H7 (cell line): ENCODE data around the gene RAPGEF5. TPM values are rescaled to one million over a fixed set of nuclear protein-coding genes. Genes with fewer than 3 reads are reported as not detected.

Experiments used
- DNase-seq: peaks from one replicate; pipeline ENCODE4 v3.0.0; 2012
- H3K27me3 ChIP-seq: 2 replicates; pipeline ENCODE4 v1.6.0; 2011; ENCODE audit warnings: mild to moderate bottlenecking, low read length; ENCODE audit not compliant: control insufficient read depth, insufficient read depth
- H3K36me3 ChIP-seq: replicated peaks from 2 replicates; pipeline ENCODE4 v1.5.1; 2011; ENCODE audit warnings: low read length; ENCODE audit not compliant: control insufficient read depth, insufficient read depth
- H3K4me3 ChIP-seq: 2 replicates; pipeline ENCODE4 v1.5.1; 2011; ENCODE audit warnings: low read depth, mild to moderate bottlenecking, control low read depth, low read length, moderate library complexity; ENCODE audit not compliant: insufficient read depth
- total RNA-seq: library from RNA; depleted of rRNA; stranded (reverse); fragments of >200 nt; shearing (Covaris generic); gene quantifications from 2 replicates; pipeline ENCODE4 v1.2.3, GENCODE V29; 2014

Gene RAPGEF5
- total RNA-seq, 1 experiment from 2014 or later: 4.2 TPM

- H3K4me3 ChIP-seq: no peak overlapping the region
- no peak for DNase-seq
- no peaks in the 10 kb centered on the region for H3K36me3 ChIP-seq
- no peaks in the 10 kb centered on the region for H3K27me3 ChIP-seq
Observed at GRCh38 chr7:22320416-22320815, 36.5 kb downstream of the RAPGEF5 start.

DNA sequence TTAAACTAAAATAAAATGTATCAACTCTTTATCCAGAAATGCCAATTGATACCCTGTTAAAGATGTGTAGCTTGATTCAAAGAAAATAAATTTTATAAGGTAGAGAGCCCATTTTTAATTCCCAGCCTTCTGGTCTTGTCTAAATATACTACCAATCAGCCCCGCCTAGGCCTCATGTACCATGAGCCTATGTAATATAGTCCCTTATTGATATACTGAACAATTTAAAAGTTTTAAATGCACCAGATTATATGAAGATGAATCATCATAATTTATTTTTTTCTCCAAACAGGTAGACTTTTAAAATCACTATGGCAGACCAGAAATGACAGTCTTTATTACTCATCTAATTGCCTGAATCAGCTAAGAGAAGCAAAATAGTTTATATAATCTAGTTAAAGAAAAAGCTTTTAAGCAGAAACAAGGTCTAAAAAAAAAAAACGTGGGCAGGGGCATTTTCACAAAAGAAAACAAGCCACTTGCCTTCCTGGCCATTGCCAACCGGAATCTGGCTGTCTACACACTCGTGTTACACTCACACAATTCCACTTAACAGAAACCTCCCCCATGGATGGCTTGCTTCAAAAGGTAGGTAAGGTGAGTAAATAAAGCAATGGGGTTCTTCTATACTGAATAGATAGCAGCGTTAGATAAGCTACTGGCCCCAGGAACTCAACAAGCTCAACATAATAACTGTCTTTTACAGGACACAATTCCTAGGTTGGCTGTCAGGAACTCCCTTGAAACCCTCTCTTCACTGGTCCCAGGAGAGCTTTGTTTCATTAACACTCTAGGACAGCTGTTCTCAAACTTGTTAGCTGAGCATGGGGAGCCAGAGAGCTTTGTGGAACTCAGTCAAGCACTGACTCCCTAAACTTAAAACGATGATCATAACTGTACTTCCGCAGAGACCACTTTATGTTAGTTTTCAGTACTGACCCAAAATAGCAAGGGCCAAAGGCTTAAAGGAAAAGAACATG lies 37.2 kb downstream of the RAPGEF5 start:
- H3K36me3 ChIP-seq: no peaks in the 10 kb centered on the region
- DNase-seq: no peak
- no peaks in the 10 kb centered on the region for H3K27me3 ChIP-seq
- H3K4me3 ChIP-seq: no peak overlapping the region

- Histone ChIP-seq H3K4me3 (no peak overlapping the region), H3K36me3 (no peaks in the 10 kb centered on the region), H3K27me3 (no peaks in the 10 kb centered on the region)
- DNase-seq: no peak
Observed at GRCh38 chr7:22318376-22318775, 38.6 kb downstream of the RAPGEF5 start.

DNA sequence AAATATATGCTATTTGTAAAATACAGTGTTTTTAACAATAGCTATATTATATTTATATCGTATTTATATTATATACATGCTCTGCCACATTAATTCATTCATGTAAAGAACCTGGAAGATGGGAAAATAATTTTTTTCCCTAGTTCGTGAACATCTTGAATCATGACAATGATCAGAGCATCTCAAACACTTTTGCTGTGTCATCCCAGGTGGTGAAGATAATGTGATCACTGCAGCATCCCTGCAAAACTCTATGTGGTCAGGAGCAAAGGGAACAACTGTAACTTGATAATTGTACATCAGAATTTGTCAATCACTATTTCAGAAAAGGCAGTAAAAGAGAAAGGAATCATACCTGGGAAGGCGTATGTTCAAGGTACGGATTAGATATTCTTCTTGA lies 39.3 kb downstream of the RAPGEF5 start:
- Histone ChIP-seq H3K4me3 (no peak overlapping the region), H3K27me3 (no peaks in the 10 kb centered on the region), H3K36me3 (no peaks in the 10 kb centered on the region)
- DNase-seq: no peak

- H3K36me3 ChIP-seq: no peaks in the 10 kb centered on the region; the same call in 1 of the 2 replicates
- no peak overlapping the region for H3K4me3 ChIP-seq
- no peak for DNase-seq
- H3K27me3 ChIP-seq: no peaks in the 10 kb centered on the region
Observed at GRCh38 chr7:22316914-22317313, 40.0 kb downstream of the RAPGEF5 start.

GRCh38 chr7:22307816-22308215 lies 49.1 kb downstream of the RAPGEF5 start:
- H3K27me3 ChIP-seq: no peaks in the 10 kb centered on the region
- no peak for DNase-seq
- H3K36me3 ChIP-seq: no peaks in the 10 kb centered on the region; the same call in 1 of the 2 replicates
- no peak overlapping the region for H3K4me3 ChIP-seq

DNA sequence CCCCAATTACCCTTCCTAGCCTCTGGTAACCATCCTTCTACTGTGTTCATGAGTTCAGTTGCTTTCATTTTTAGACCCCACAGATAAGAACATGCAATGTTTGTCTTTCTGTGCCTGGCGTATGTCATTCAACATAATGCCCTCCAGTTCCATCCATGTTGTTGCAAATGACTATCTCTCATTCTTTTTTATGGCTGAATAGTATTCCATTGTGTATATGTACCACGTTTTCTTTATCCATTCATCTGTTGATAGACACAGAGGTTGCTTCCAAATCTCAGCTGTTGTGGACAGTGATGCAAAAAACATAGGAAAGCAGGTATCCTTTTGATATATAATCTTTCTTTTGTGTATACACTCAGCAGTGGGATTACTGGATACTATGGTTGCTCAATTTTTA lies 51.2 kb downstream of the RAPGEF5 start:
- no peak for DNase-seq
- no peak overlapping the region for H3K4me3 ChIP-seq
- no peaks in the 10 kb centered on the region for H3K36me3 ChIP-seq
- H3K27me3 ChIP-seq: no peaks in the 10 kb centered on the region

DNA sequence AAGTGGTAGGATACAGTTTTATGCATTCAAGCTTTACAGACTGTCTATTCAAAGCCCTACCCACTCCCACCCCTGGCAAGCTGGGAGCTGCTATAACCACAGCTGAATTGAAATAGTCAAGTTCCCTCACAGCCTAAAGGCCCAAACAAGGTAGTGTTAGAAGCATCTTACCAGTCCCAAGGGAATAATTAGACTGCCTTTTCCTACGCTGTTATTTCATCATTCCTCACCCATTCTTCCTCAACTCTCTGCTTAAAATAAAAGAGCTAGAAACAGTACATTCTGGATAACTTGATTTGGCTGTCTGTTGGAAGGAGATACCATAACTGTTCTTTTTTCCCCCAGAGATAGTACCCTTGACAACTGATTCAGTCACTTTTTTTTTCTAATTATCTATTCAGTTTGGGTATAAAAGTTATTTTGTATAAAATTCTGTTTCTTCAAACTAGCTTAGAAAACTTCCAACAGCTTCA lies 54.0 kb downstream of the RAPGEF5 start:
- no peaks in the 10 kb centered on the region for H3K27me3 ChIP-seq
- H3K36me3 ChIP-seq: no peaks in the 10 kb centered on the region
- H3K4me3 ChIP-seq: no peak overlapping the region
- DNase-seq: no peak

DNA sequence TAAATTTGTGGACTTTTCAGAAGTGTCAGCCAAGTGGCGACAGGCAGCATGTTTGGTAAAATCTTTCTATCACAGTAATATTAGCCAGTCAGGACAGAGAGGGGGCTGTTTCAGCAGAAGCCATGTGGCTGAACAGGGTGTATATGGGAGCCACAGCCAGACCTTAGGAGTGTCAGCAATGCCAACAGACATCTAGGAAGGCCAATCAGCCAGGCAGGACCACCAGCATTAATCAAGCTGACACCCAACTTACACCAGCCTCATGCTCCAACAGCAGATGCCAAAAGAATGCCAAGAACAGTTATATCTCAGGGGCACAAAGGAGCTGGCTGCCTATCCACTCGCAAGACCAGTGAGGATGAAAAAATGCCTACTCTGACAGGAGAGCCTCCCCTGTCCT lies 54.8 kb downstream of the RAPGEF5 start:
- no peaks in the 10 kb centered on the region for H3K27me3 ChIP-seq
- no peaks in the 10 kb centered on the region for H3K36me3 ChIP-seq
- no peak for DNase-seq
- no peak overlapping the region for H3K4me3 ChIP-seq

DNA sequence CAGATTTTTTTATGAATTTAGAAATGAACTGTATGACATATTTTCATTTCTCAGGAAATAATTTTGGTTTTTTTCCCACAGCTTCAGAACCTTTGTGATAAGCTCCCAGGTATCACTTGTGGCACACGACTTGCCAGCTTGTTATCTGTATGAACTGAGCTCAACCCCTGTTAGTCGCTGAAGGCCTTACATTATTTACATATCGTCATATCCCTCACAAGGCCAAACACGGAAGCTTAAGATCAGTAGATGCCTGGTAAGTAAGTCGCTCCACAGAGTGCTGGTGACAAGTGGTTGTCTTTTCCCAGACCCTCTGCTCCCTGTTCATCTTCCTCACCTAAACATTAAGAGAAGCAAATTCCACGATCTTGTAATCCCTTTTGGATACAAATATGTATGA lies 55.2 kb downstream of the RAPGEF5 start:
- no peaks in the 10 kb centered on the region for H3K36me3 ChIP-seq
- H3K4me3 ChIP-seq: no peak overlapping the region
- no peaks in the 10 kb centered on the region for H3K27me3 ChIP-seq
- no peak for DNase-seq

DNA sequence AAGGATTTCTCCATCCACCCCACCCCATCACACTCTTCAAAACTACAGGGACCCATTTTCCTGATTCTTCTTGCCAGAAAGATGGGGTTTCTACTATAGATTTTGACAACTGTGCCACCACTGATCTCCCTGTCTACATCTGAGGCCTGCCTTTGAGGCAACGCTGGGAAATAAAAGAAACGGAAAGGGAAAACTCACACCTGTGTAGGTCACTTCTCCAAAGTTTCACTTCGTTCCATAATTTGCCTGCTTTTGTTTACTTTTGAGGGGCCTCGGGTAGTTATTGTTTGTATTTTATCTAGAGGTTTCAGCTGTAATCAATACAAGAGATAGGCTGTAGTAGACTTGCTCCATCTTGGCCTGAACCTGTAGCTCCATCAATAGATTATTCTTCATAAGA lies 56.1 kb downstream of the RAPGEF5 start:
- no peak for DNase-seq
- no peaks in the 10 kb centered on the region for H3K36me3 ChIP-seq
- H3K4me3 ChIP-seq: no peak overlapping the region
- H3K27me3 ChIP-seq: no peaks in the 10 kb centered on the region

DNA sequence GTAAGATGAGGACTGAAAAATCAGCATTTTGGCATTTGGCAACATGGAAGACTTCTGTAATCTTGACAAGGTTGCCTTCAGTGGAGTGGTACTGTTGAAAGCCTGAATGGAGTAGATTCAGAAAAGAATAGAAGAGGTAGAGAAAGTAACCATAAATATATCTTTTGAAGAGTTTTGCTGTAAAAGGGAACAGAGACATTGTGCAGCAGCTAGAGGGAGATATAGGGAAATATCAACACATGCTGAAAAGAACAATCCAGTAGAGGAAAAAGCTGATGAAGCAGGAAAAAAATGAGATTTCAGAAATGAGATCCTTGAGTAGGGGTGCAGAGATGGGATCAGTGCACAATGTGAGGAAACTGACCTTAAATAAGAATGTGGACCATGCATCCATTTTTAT lies 60.0 kb downstream of the RAPGEF5 start:
- no peak for DNase-seq
- Histone ChIP-seq H3K27me3 (no peaks in the 10 kb centered on the region), H3K4me3 (no peak overlapping the region), H3K36me3 (no peaks in the 10 kb centered on the region; the same call in 1 of the 2 replicates)

DNA sequence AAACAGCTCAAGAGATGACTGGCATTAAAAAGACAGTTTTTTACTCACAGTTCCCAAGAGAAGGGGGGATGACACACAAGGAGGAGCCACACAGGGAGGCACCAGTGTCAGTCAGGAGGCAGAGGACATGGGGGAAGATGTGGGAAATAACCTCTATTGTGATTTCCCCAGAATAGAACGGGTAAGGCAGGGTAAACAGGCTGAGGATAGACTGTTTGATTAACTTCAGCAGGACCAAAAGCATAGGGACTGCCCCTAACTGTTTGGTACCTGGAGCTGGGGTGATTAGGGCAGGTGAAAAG lies 60.7 kb downstream of the RAPGEF5 start:
- DNase-seq: no peak

DNA sequence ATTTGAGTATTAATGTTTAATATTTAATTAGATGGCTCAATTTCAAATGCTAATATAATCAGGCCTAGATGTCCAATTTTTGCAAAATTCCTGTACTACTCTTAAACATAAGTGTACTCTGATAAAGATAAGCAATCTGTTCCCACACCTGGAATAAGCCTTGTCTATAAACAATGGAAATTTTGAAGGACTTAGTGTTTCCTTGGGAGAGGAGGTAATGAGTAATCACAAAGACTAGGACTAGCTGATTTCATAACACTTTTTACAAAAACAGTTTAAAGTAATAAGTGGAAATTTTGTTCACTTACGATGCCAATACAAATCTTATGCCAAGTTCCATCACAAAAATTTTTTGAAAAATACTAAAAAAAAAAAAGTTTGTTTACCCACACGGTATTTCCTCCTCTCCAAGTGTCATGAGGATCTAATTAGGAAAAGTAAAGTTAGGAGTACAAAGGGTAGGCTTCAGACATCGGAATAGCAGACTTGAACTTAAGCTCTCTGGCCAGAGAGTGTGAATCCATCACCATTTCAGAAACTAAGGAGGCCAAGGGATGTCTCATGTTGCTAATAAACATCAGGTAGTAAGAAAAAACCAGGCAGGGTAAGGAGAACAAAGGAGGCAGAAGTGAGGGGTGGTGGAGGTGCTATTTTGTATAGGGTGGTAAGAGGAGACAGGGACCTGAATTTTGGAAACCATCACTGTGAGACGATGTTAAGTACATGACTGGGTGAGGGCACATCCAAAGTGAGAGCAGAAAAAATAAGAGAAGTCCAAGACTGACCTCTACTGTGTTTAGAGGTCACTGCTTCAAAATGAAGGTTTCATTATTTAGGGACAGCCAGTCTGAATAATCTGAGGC lies 61.3 kb downstream of the RAPGEF5 start:
- DNase-seq: no peak
- H3K4me3 ChIP-seq: no peak overlapping the region
- H3K27me3 ChIP-seq: no peaks in the 10 kb centered on the region
- H3K36me3 ChIP-seq: no peaks in the 10 kb centered on the region; the same call in 1 of the 2 replicates

More for the DNA sequence above, 60.7 kb downstream of the RAPGEF5 start:
- H3K27me3 ChIP-seq: no peaks in the 10 kb centered on the region
- no peaks in the 10 kb centered on the region; the same call in 1 of the 2 replicates for H3K36me3 ChIP-seq
- H3K4me3 ChIP-seq: no peak overlapping the region

DNA sequence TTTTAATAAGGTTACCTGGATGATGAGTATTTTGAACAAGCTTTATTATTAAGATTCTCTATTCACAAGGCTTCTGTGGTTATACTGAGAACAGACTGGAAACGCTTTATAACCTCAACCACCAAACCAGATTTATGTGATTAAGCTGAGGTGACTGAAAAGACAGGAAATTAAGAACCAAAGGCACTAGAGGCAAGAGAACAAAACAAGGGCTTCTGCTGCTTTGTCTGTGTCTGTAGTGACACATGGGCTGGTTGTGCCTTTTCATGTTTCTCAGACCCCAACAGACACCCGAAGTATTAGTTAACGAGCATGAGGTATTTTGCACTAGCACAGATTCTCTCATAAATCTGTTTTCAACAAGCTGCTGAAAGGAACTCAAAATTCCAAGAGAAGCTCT lies 64.4 kb downstream of the RAPGEF5 start:
- H3K36me3 ChIP-seq: no peaks in the 10 kb centered on the region; the same call in 1 of the 2 replicates
- H3K27me3 ChIP-seq: no peaks in the 10 kb centered on the region
- H3K4me3 ChIP-seq: no peak overlapping the region
- no peak for DNase-seq
